H9 (cell line): Measurements from ENCODE around the gene ARID3C. TPM values are rescaled to one million over a fixed set of nuclear protein-coding genes. Genes with fewer than 3 reads are reported as not detected.

Experiments
- DNase-seq: peaks from one replicate; pipeline ENCODE4 v3.0.0-alpha.2; 2017
- H2AFZ ChIP-seq: one replicate; pipeline ENCODE4 v1.6.1; 2013; ENCODE audit warnings: mild to moderate bottlenecking, low read length, control low read depth, moderate library complexity
- H2AK5ac ChIP-seq: 2 replicates; pipeline ENCODE4 v1.6.1; 2013; ENCODE audit warnings: low read length, control low read depth, mixed read lengths; ENCODE audit not compliant: insufficient read length
- H2BK120ac ChIP-seq: one replicate; pipeline ENCODE4 v1.6.1; 2013; ENCODE audit warnings: low read depth, mild to moderate bottlenecking, low read length, control low read depth, inconsistent platforms; ENCODE audit not compliant: poor library complexity, severe bottlenecking
- H2BK12ac ChIP-seq: 2 replicates; pipeline ENCODE4 v1.6.1; 2013; ENCODE audit warnings: low read length, control low read depth, mixed read lengths, low read depth; ENCODE audit not compliant: insufficient read length
- H2BK15ac ChIP-seq: 2 replicates; pipeline ENCODE4 v1.6.1; 2013; ENCODE audit warnings: low read depth, low read length, control low read depth
- H2BK20ac ChIP-seq: one replicate; pipeline ENCODE4 v1.6.1; 2013; ENCODE audit warnings: low read depth, mild to moderate bottlenecking, low read length, control low read depth, inconsistent platforms; ENCODE audit not compliant: poor library complexity, severe bottlenecking
- H2BK5ac ChIP-seq: 2 replicates; pipeline ENCODE4 v1.6.1; 2013; ENCODE audit warnings: low read length, control low read depth, mixed read lengths; ENCODE audit not compliant: insufficient read length
- H3K14ac ChIP-seq: 2 replicates; pipeline ENCODE4 v1.6.1; 2013; ENCODE audit warnings: low read length, control low read depth; ENCODE audit not compliant: insufficient read depth
- H3K18ac ChIP-seq: 2 replicates; pipeline ENCODE4 v1.6.1; 2013; ENCODE audit warnings: low read depth, mild to moderate bottlenecking, mixed read lengths, low read length, control low read depth; ENCODE audit not compliant: insufficient read length
- H3K23ac ChIP-seq: 2 replicates; pipeline ENCODE4 v1.6.1; 2013; ENCODE audit warnings: low read length, control low read depth, mixed read lengths, low read depth; ENCODE audit not compliant: insufficient read length
- H3K23me2 ChIP-seq: 2 replicates; pipeline ENCODE4 v1.6.1; 2013; ENCODE audit warnings: low read depth, mild to moderate bottlenecking, mixed read lengths, low read length, control low read depth; ENCODE audit not compliant: insufficient read length, poor library complexity, severe bottlenecking
- H3K27ac ChIP-seq: 2 replicates; pipeline ENCODE4 v1.5.1; 2013; ENCODE audit warnings: low read length, control low read depth, mixed read lengths, low read depth; ENCODE audit not compliant: insufficient read length
- H3K27me3 ChIP-seq: 2 replicates; pipeline ENCODE4 v1.6.1; 2013; ENCODE audit warnings: low read length, control low read depth, inconsistent platforms; ENCODE audit not compliant: insufficient read depth
- H3K4ac ChIP-seq: 2 replicates; pipeline ENCODE4 v1.6.1; 2013; ENCODE audit warnings: low read depth, mild to moderate bottlenecking, control low read depth, inconsistent platforms, low read length, moderate library complexity
- H3K4me1 ChIP-seq: 2 replicates; pipeline ENCODE4 v1.6.1; 2013; ENCODE audit warnings: low read length, control low read depth, inconsistent platforms; ENCODE audit not compliant: insufficient read depth
- H3K4me2 ChIP-seq: 2 replicates; pipeline ENCODE4 v1.6.1; 2013; ENCODE audit warnings: low read length, control low read depth, mixed read lengths; ENCODE audit not compliant: insufficient read length, insufficient read depth
- H3K56ac ChIP-seq: 2 replicates; pipeline ENCODE4 v1.6.1; 2013; ENCODE audit warnings: low read depth, mild to moderate bottlenecking, mixed read lengths, low read length, control low read depth; ENCODE audit not compliant: insufficient read length
- H3K79me1 ChIP-seq: 2 replicates; pipeline ENCODE4 v1.6.1; 2013; ENCODE audit warnings: low read depth, mild to moderate bottlenecking, moderate library complexity, low read length, control low read depth, inconsistent platforms; ENCODE audit not compliant: insufficient read depth, poor library complexity, severe bottlenecking
- H3K79me2 ChIP-seq: 2 replicates; pipeline ENCODE4 v1.6.1; 2013; ENCODE audit warnings: low read length, control low read depth, inconsistent platforms; ENCODE audit not compliant: insufficient read depth
- H3K9ac ChIP-seq: 2 replicates; pipeline ENCODE4 v1.6.1; 2013; ENCODE audit warnings: low read length, control low read depth, mixed read lengths; ENCODE audit not compliant: insufficient read length; ENCODE audit errors: extremely low read depth
- H3K9me3 ChIP-seq: one replicate; pipeline ENCODE4 v1.6.1; 2013; ENCODE audit warnings: low read depth, low read length, inconsistent platforms; ENCODE audit not compliant: control insufficient read depth
- H3T11ph ChIP-seq: one replicate; pipeline ENCODE4 v1.6.1; 2013; ENCODE audit warnings: mild to moderate bottlenecking, low read length, control low read depth, inconsistent platforms
- H4K20me1 ChIP-seq: one replicate; pipeline ENCODE4 v1.6.1; 2013; ENCODE audit not compliant: control insufficient read depth, insufficient read length, insufficient read depth
- H4K5ac ChIP-seq: 2 replicates; pipeline ENCODE4 v1.6.1; 2013; ENCODE audit warnings: low read depth, mild to moderate bottlenecking, mixed read lengths, low read length, control low read depth; ENCODE audit not compliant: insufficient read length
- H4K8ac ChIP-seq: replicated peaks from 2 replicates; pipeline ENCODE4 v1.6.1; 2013; ENCODE audit warnings: low read length, control low read depth, mixed read lengths, low read depth; ENCODE audit not compliant: insufficient read length
- H4K91ac ChIP-seq: 2 replicates; pipeline ENCODE4 v1.6.1; 2013; ENCODE audit warnings: low read depth, mild to moderate bottlenecking, moderate library complexity, mixed read lengths, low read length, control low read depth; ENCODE audit not compliant: insufficient read length
- H3K27ac Mint-ChIP-seq, 3 experiments: 2 replicates in 2 of 3; 3 replicates in 1 of 3; pipeline ENCODE4 v1.8.0; 2020 to 2021; ENCODE audit warnings: mixed read lengths in 3 of 3, mild to moderate bottlenecking in 1 of 3, moderate library complexity in 1 of 3
- H3K27me3 Mint-ChIP-seq: 2 replicates; pipeline ENCODE4 v1.8.0; 2021; ENCODE audit warnings: low read depth, mild to moderate bottlenecking, moderate library complexity, mixed read lengths
- H3K36me3 Mint-ChIP-seq, 3 experiments: 2 replicates in 2 of 3; 3 replicates in 1 of 3; pipeline ENCODE4 v1.8.0; 2020 to 2021; ENCODE audit warnings: low read depth in 3 of 3, mixed read lengths in 3 of 3; ENCODE audit not compliant: insufficient read depth in 1 of 3
- H3K4me1 Mint-ChIP-seq, 2 experiments: 2 replicates each; pipeline ENCODE4 v1.8.0; 2020; ENCODE audit warnings: mixed read lengths in 2 of 2
- H3K4me3 Mint-ChIP-seq, 2 experiments: 2 replicates in 1 of 2; 3 replicates in 1 of 2; pipeline ENCODE4 v1.8.0; 2020 to 2021; ENCODE audit warnings: mild to moderate bottlenecking in 2 of 2, mixed read lengths in 2 of 2, moderate library complexity in 1 of 2
- H3K9me3 Mint-ChIP-seq, 2 experiments: 2 replicates in 1 of 2; 3 replicates in 1 of 2; pipeline ENCODE4 v1.8.0; 2020; ENCODE audit warnings: mild to moderate bottlenecking in 2 of 2, mixed read lengths in 2 of 2, moderate library complexity in 1 of 2
- whole genome bisulfite sequencing: extraction: QIAGEN DNeasy Blood & Tissue Kit; methylation state at CpG from one replicate; pipeline ENCODE4 v1.1.7; 2013; ENCODE audit warnings: missing lambda C conversion rate, low lambda C conversion rate, mixed read lengths; ENCODE audit not compliant: insufficient read length; ENCODE audit errors: extremely low coverage; 5-methylcytosine and 5-hydroxymethylcytosine counted together
- total RNA-seq: library from RNA; stranded (reverse); gene quantifications from 2 replicates; pipeline ENCODE4 v1.2.1, GENCODE V29; 2021
- TF ChIP-seq, protein P1 (sequence below): fragments of 200-600 bp; sonication (generic); conservative IDR thresholded peaks from 3 replicates; pipeline ENCODE4 v1.8.0; 2021; ENCODE audit warnings: antibody characterized with exemption, mild to moderate bottlenecking

The ARID3C gene
- total RNA-seq, 1 experiment from 2014 or later = not detected

DNA sequence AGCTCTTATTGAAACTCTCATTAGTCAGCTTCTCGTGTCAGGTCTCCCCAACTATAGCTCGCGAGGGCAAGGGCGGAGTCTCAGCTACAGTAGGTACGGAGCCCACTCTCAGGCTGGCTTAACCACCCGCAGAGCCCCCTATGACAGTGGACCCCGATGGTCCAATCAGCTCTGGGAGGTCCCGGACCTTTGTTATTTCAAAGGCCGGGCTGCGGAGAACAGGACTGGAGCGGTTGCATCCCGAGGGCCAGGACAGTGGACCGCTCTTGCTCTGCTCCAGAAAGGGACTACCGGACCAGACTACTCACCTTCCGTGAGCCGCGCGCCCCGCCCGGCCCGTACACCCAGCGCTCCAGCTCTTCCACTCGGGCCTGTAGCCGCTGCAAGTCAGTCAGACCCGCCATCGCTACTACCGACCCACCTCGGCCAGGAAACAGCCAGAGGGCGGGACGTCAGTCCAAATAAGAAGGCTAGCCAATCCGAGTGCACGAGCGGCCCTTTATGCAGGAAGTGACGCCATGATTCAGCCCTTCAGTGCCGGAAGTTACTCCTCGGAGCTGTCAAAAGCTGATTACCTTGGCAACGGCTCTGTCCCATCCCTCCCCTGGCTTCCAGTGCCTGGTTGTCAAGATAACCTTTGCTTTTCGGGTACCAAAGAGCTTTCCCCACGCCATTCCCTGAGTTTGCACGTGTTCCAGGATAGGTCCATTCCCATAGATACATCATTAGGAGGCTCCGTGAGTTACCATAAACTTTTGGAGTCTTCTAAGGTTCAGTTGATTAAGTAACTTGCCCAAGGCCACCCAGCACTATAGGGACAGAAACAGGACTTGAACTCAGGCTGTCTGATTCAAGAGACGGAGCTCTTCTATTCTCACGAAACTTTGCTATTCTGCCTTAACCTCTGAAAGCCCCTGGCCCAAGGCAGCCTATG is 8.5 kb downstream of the ARID3C start, which contains the start of gene DCTN3:
Gene DCTN3, minus strand, starts transcription at position 435 of the 934 bp plus-strand sequence. Its CDS starts 31 bp downstream, at position 404.
- Mint-ChIP-seq H3K27ac (peak within 1 kb of the TSS in 1 of 3 experiments; percentile 86; a peak in 3 of 7 replicates), H3K4me3 (peak within 1 kb of the TSS; percentile 87 to 90), H3K27me3 (peaks cover 26% of the 10 kb centered on the region), H3K9me3 (no peaks in the 10 kb centered on the region; a peak in 1 of 5 replicates), H3K36me3 (0 out of 7 replicates have a peak, but pooled peaks cover 0 to 1% (median 0%) of the 10 kb centered on the region in 3 experiments), H3K4me1 (peaks cover 11 to 21% of the 10 kb centered on the region in 2 experiments)
- Histone ChIP-seq H3K23ac (no peak within 1 kb of the TSS), H3K4me2 (peak within 1 kb of the TSS; percentile 69), H3K4me1 (0 out of 2 replicates have a peak, but pooled peaks cover 3% of the 10 kb centered on the region), H3K9me3 (no peaks in the 10 kb centered on the region), H3K79me1 (no peaks in the 10 kb centered on the region), H3K18ac (no peak within 1 kb of the TSS), H4K5ac (no peak within 1 kb of the TSS), H3K79me2 (no peaks in the 10 kb centered on the region), H2AK5ac (no peak within 1 kb of the TSS), H3K4ac (no peak within 1 kb of the TSS), H3K9ac (no peak within 1 kb of the TSS), H2BK12ac (no peak within 1 kb of the TSS), H3K56ac (no peak within 1 kb of the TSS), H2BK15ac (no peak within 1 kb of the TSS), H4K20me1 (no peaks in the 10 kb centered on the region), H2BK5ac (no peak within 1 kb of the TSS), H3T11ph (no peak within 1 kb of the TSS), H3K23me2 (peaks cover 4% of the 10 kb centered on the region), H4K8ac (no peak within 1 kb of the TSS), H3K27me3 (peaks cover 2% of the 10 kb centered on the region; the same call in 1 of the 2 replicates), H2BK20ac (no peak within 1 kb of the TSS), H3K14ac (no peak within 1 kb of the TSS), H3K27ac (no peak within 1 kb of the TSS), H2BK120ac (no peak within 1 kb of the TSS), H2AFZ (no peak within 1 kb of the TSS), H4K91ac (no peak within 1 kb of the TSS)
- TF ChIP-seq, protein P1, sequence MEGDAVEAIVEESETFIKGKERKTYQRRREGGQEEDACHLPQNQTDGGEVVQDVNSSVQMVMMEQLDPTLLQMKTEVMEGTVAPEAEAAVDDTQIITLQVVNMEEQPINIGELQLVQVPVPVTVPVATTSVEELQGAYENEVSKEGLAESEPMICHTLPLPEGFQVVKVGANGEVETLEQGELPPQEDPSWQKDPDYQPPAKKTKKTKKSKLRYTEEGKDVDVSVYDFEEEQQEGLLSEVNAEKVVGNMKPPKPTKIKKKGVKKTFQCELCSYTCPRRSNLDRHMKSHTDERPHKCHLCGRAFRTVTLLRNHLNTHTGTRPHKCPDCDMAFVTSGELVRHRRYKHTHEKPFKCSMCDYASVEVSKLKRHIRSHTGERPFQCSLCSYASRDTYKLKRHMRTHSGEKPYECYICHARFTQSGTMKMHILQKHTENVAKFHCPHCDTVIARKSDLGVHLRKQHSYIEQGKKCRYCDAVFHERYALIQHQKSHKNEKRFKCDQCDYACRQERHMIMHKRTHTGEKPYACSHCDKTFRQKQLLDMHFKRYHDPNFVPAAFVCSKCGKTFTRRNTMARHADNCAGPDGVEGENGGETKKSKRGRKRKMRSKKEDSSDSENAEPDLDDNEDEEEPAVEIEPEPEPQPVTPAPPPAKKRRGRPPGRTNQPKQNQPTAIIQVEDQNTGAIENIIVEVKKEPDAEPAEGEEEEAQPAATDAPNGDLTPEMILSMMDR = no peak
- peak; percentile 95 for DNase-seq
- WGBS = no CpG with 5 or more reads among the region's 43 CpGs
